ENCODE data around the gene AFG1L.

Gene AFG1L

DNA sequence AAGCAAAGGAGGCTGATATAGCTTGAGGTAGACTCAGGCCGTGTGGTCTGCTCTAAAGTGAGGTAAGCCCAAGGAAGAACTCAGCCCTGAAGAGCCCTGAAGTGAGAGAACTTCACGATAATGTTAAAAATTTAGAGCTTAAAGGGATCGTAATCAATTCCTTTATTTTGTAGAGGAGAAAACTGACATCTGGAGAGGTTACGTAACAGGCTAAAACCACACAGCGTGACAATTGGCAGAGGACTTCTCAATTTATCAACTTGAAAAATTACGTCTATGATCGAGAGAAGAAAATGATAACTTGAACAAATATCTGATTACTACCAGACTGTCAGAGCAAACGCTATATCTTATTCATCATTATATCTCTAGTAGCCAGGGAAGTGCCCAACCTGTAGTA lies 144.1 kb downstream of the AFG1L start:
- H3K4me3 ChIP-seq (ENCODE audit: low read length, poor library complexity, severe bottlenecking), result no peak overlapping the region
- H3F3A ChIP-seq (ENCODE audit: low read depth), result no peaks in the 10 kb centered on the region
- H3K4me1 ChIP-seq (ENCODE audit: insufficient read depth, low read length, poor library complexity, severe bottlenecking), result no peaks in the 10 kb centered on the region
- H3K36me3 ChIP-seq (ENCODE audit: insufficient read depth, low read length), result no peaks in the 10 kb centered on the region
- no peaks in the 10 kb centered on the region for H3K9me2 ChIP-seq (replicated peaks; ENCODE audit: low read depth, low read length)
- H3K4me2 ChIP-seq (ENCODE audit: low read depth, low read length, poor library complexity, severe bottlenecking), result no peak overlapping the region
- no peak overlapping the region for H3K9ac ChIP-seq (ENCODE audit: low read depth, low read length, poor library complexity, severe bottlenecking)
- no peaks in the 10 kb centered on the region for H4K20me1 ChIP-seq (ENCODE audit: insufficient read depth, low read length, poor library complexity, severe bottlenecking)
- no peak overlapping the region for H2AFZ ChIP-seq (ENCODE audit: low read length)
- no peaks in the 10 kb centered on the region for H3K79me2 ChIP-seq (ENCODE audit: insufficient read depth, low read length)
- no peaks in the 10 kb centered on the region for H3K27me3 ChIP-seq (ENCODE audit: insufficient read depth, low read length, poor library complexity, severe bottlenecking)
- no peaks in the 10 kb centered on the region for H3K9me3 ChIP-seq (ENCODE audit: insufficient read depth, low read depth, low read length)
- TF ChIP-seq EZH2phosphoT487 (IDR thresholded peaks at IDR 0.05; ENCODE audit: borderline replicate concordance), result no peak
- TF ChIP-seq, protein P1, sequence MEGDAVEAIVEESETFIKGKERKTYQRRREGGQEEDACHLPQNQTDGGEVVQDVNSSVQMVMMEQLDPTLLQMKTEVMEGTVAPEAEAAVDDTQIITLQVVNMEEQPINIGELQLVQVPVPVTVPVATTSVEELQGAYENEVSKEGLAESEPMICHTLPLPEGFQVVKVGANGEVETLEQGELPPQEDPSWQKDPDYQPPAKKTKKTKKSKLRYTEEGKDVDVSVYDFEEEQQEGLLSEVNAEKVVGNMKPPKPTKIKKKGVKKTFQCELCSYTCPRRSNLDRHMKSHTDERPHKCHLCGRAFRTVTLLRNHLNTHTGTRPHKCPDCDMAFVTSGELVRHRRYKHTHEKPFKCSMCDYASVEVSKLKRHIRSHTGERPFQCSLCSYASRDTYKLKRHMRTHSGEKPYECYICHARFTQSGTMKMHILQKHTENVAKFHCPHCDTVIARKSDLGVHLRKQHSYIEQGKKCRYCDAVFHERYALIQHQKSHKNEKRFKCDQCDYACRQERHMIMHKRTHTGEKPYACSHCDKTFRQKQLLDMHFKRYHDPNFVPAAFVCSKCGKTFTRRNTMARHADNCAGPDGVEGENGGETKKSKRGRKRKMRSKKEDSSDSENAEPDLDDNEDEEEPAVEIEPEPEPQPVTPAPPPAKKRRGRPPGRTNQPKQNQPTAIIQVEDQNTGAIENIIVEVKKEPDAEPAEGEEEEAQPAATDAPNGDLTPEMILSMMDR (conservative IDR thresholded peaks at IDR 0.05; ENCODE audit: low read length), result no peak

DNA sequence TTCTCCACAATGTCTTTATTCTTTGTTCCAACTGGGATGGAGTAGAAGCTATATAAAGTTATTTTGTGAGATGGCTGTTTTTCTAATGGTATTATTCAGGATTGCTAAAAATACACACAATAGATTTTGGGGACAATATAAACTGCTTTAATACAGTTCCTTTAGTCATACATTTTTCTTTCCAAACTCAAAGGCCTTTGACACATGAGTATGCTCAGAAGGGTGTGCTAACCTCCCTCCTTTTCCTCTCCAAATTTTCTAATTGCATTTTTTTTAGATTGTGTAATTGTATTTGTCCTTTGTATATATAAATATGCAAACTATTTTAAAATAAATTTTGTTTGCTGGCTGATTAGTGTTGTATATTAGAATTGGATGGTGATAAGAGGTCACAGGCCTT lies 146.3 kb downstream of the AFG1L start:
- H2AFZ ChIP-seq (ENCODE audit: low read length), result no peak overlapping the region
- TF ChIP-seq, protein P1 (conservative IDR thresholded peaks at IDR 0.05; ENCODE audit: low read length), result no peak
- TF ChIP-seq EZH2phosphoT487 (IDR thresholded peaks at IDR 0.05; ENCODE audit: borderline replicate concordance), result no peak
- no peaks in the 10 kb centered on the region for H3F3A ChIP-seq (ENCODE audit: low read depth)
- no peaks in the 10 kb centered on the region for H3K27me3 ChIP-seq (ENCODE audit: insufficient read depth, low read length, poor library complexity, severe bottlenecking)
- H3K4me1 ChIP-seq (ENCODE audit: insufficient read depth, low read length, poor library complexity, severe bottlenecking), result peaks cover 12% of the 10 kb centered on the region
- no peaks in the 10 kb centered on the region for H3K9me2 ChIP-seq (replicated peaks; ENCODE audit: low read depth, low read length)
- no peaks in the 10 kb centered on the region for H4K20me1 ChIP-seq (ENCODE audit: insufficient read depth, low read length, poor library complexity, severe bottlenecking)
- H3K4me3 ChIP-seq (ENCODE audit: low read length, poor library complexity, severe bottlenecking), result no peak overlapping the region
- H3K79me2 ChIP-seq (ENCODE audit: insufficient read depth, low read length), result no peaks in the 10 kb centered on the region
- no peak overlapping the region for H3K4me2 ChIP-seq (ENCODE audit: low read depth, low read length, poor library complexity, severe bottlenecking)
- no peaks in the 10 kb centered on the region for H3K36me3 ChIP-seq (ENCODE audit: insufficient read depth, low read length)
- no peak overlapping the region for H3K9ac ChIP-seq (ENCODE audit: low read depth, low read length, poor library complexity, severe bottlenecking)
- H3K9me3 ChIP-seq (ENCODE audit: insufficient read depth, low read depth, low read length), result no peaks in the 10 kb centered on the region

DNA sequence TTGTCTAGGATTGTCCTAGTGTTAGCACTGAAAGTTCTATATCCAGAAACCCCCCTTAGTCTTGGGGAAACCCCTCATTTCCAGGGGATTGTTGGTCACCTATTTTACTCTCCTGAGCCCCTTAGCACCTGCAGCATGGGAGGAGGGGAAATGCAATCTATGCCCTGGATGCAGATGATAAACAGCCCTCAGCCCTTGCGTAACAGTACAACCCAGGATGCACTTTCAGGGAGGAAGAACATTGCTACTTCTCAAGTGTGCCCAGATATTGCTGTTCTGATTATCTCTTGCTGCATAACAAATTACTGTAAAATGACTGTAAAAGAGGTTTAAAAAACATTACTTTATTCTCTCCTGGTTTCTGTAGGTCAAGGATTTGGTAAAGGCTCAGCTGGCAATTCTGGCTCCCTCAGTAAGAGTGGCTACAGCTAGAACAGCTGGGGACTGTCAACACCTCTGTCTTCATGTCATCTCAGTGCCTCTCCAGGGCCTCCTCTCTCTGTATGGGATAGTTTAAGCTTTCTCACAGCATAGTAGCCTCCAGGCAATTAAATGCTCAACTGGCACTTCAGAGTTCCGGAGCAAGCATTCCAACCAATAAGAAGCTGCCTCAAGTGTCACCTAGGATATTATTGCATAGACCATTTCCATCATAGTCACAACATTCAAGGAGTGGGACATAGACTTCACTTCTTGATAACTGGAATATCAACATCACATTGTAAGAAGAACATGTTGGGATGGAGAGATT lies 148.1 kb downstream of the AFG1L start:
- H3K4me1 ChIP-seq (ENCODE audit: insufficient read depth, low read length, poor library complexity, severe bottlenecking), result peaks cover 14% of the 10 kb centered on the region
- H3K9me3 ChIP-seq (ENCODE audit: insufficient read depth, low read depth, low read length), result no peaks in the 10 kb centered on the region

More for the DNA sequence above, 148.1 kb downstream of the AFG1L start:
- Histone ChIP-seq H3K4me3 (ENCODE audit: low read length, poor library complexity, severe bottlenecking) (no peak overlapping the region), H2AFZ (ENCODE audit: low read length) (no peak overlapping the region), H3K9ac (ENCODE audit: low read depth, low read length, poor library complexity, severe bottlenecking) (no peak overlapping the region), H3K36me3 (ENCODE audit: insufficient read depth, low read length) (no peaks in the 10 kb centered on the region), H4K20me1 (ENCODE audit: insufficient read depth, low read length, poor library complexity, severe bottlenecking) (no peaks in the 10 kb centered on the region), H3K4me2 (ENCODE audit: low read depth, low read length, poor library complexity, severe bottlenecking) (no peak overlapping the region), H3K27me3 (ENCODE audit: insufficient read depth, low read length, poor library complexity, severe bottlenecking) (no peaks in the 10 kb centered on the region), H3K79me2 (ENCODE audit: insufficient read depth, low read length) (no peaks in the 10 kb centered on the region), H3F3A (ENCODE audit: low read depth) (no peaks in the 10 kb centered on the region), H3K9me2 (replicated peaks; ENCODE audit: low read depth, low read length) (no peaks in the 10 kb centered on the region)
- TF ChIP-seq, protein P1 (conservative IDR thresholded peaks at IDR 0.05; ENCODE audit: low read length), result no peak
- TF ChIP-seq EZH2phosphoT487 (IDR thresholded peaks at IDR 0.05; ENCODE audit: borderline replicate concordance), result no peak

All from Loucy (cell line).